HG02884 (cell line): Measurements from ENCODE around the gene MKNK2.
"Not testable (repeated sequence)": the region's sequence is repeated elsewhere in the genome, so short reads cannot be mapped to it uniquely, and the experiment has no call there.

Source experiments
- ATAC-seq: cut with Tn5 transposase; IDR thresholded peaks from one replicate; pipeline ENCODE4 v1.9.1; 2021; ENCODE audit warnings: mild to moderate bottlenecking, moderate library complexity; ENCODE audit not compliant: unreplicated experiment

The MKNK2 gene

GRCh38 chr19:1997353-1998233 is 53.5 kb downstream of the MKNK2 start:
- no peak for ATAC-seq

- no peak for ATAC-seq
Observed at GRCh38 chr19:1992759-1993260, 58.2 kb downstream of the MKNK2 start.

GRCh38 chr19:1991018-1991913 is 59.8 kb downstream of the MKNK2 start:
- ATAC-seq: no peak

- ATAC-seq: no peak
Observed at GRCh38 chr19:1990230-1991017, 60.6 kb downstream of the MKNK2 start.

- ATAC-seq: no peak
Observed at GRCh38 chr19:1989513-1990229, 61.4 kb downstream of the MKNK2 start.

- not testable (repeated sequence) for ATAC-seq
Observed at GRCh38 chr19:1988464-1988863, 62.6 kb downstream of the MKNK2 start.
